RKO (cell line): ENCODE data around the gene HABP2.
A peak's percentile ranks its signal among the peaks of the same experiment; 100 is the strongest.

Experiments
- DNase-seq: peaks from one replicate; pipeline ENCODE4 v3.0.0-alpha.2; 2016; ENCODE audit warnings: low spot score

The HABP2 gene

GRCh38 chr10:113527211-113527906 is 25.5 kb upstream of the HABP2 start:
- DNase-seq, result no peak

GRCh38 chr10:113528876-113529275 is 24.0 kb upstream of the HABP2 start:
- no peak for DNase-seq

- DNase-seq, result no peak
These were observed 23.3 kb upstream of the HABP2 start for GRCh38 chr10:113529575-113529974.

- DNase-seq, result no peak
These were observed 22.4 kb upstream of the HABP2 start for GRCh38 chr10:113530476-113530875.

GRCh38 chr10:113532724-113533123 is 20.1 kb upstream of the HABP2 start:
- no peak for DNase-seq

GRCh38 chr10:113533801-113534200 is 19.1 kb upstream of the HABP2 start:
- DNase-seq, result no peak

- DNase-seq, result no peak
These were observed 18.4 kb upstream of the HABP2 start for GRCh38 chr10:113534423-113534822.

GRCh38 chr10:113537672-113538071 is 15.2 kb upstream of the HABP2 start:
- no peak for DNase-seq

- no peak for DNase-seq
These were observed 14.7 kb upstream of the HABP2 start for GRCh38 chr10:113538151-113538550.

GRCh38 chr10:113539789-113540188 is 13.1 kb upstream of the HABP2 start:
- DNase-seq, result no peak

GRCh38 chr10:113540845-113541548 is 11.9 kb upstream of the HABP2 start:
- DNase-seq, result peak; percentile 8

- DNase-seq, result no peak
These were observed 11.3 kb upstream of the HABP2 start for GRCh38 chr10:113541549-113541927.

- DNase-seq, result no peak
These were observed 9.5 kb upstream of the HABP2 start for GRCh38 chr10:113543107-113543955.

GRCh38 chr10:113544392-113544791 is 8.5 kb upstream of the HABP2 start:
- DNase-seq, result no peak

- no peak for DNase-seq
These were observed 5.4 kb upstream of the HABP2 start for GRCh38 chr10:113547426-113547825.

- DNase-seq, result no peak
These were observed 3.0 kb upstream of the HABP2 start for GRCh38 chr10:113549856-113550255.

GRCh38 chr10:113550365-113550764 is 2.5 kb upstream of the HABP2 start:
- DNase-seq, result no peak

- no peak for DNase-seq
These were observed 839 bp upstream of the HABP2 start for GRCh38 chr10:113552014-113552413.

GRCh38 chr10:113553149-113553548 is 296 bp downstream of the HABP2 start:
- no peak for DNase-seq

- DNase-seq, result no peak
These were observed 1.4 kb downstream of the HABP2 start for GRCh38 chr10:113554214-113554613.

GRCh38 chr10:113555245-113555644 is 2.4 kb downstream of the HABP2 start:
- no peak for DNase-seq

- DNase-seq, result no peak
These were observed 2.9 kb downstream of the HABP2 start for GRCh38 chr10:113555751-113556150.

GRCh38 chr10:113557424-113557862 is 4.6 kb downstream of the HABP2 start:
- no peak for DNase-seq
